Measurements from ENCODE around the gene SLC7A5. TPM values are rescaled to one million over a fixed set of nuclear protein-coding genes. Genes with fewer than 3 reads are reported as not detected.

Gene SLC7A5
- total and polyA plus RNA-seq, 2 of the 13 experiments (the other 11 are each of a cell fraction or from before 2014, with no cell fraction given), result 79.6 to 155 TPM

DNA sequence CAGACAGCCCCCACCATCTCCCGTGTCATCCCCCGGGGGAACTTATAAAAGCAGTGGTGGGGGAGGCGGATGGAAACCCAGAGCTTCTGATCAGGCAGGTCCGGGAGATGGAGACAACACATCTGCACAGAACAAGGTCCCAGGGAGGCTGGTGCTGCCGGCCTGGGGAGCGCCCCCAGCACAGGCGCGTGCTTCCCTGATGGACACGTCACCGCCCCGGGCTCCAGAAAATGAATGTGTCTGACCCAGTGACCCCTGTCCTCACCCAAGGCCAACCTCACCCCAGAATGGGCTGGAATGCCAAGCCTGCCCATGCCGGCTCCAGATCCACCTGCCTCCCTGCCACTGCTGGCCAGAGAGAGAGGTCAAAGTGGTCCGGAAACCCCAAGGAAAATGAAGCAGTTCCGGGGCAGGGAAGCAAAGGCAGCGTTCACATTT lies 12.5 kb downstream of the SLC7A5 start (continued):
- TF ChIP-seq ZNF816 (CRISPR knock-in tag; IDR thresholded peaks at IDR 0.05; ENCODE audit: borderline replicate concordance) (no peak), JUND (CRISPR knock-in tag; IDR thresholded peaks at IDR 0.05) (peak; percentile 57; the same call in 1 of the 2 replicates), BCL6 (CRISPR knock-in tag; IDR thresholded peaks at IDR 0.05) (peak; percentile 67), SOX5 (CRISPR knock-in tag; IDR thresholded peaks at IDR 0.05; ENCODE audit: borderline replicate concordance) (peak; percentile 45; the same call in 1 of the 2 replicates), POLR2G (IDR thresholded peaks at IDR 0.05; ENCODE audit: low read depth, low read length) (peak; percentile 60), GABPA (IDR thresholded peaks at IDR 0.05; ENCODE audit: low read depth, low read length) (no peak), GABPA (CRISPR knock-in tag; IDR thresholded peaks at IDR 0.05; ENCODE audit: low read depth) (peak; percentile 86), AGO2 (optimal IDR thresholded peaks at IDR 0.05; ENCODE audit: low read depth, low read length) (peak; percentile 57), RXRA (CRISPR knock-in tag; IDR thresholded peaks at IDR 0.05) (peak; percentile 90), ZNF589 (CRISPR knock-in tag; conservative IDR thresholded peaks at IDR 0.05) (0 out of 2 replicates have a peak, but pooled peaks have one; percentile 5), KLF11 (CRISPR knock-in tag; IDR thresholded peaks at IDR 0.05) (no peak), HHEX (CRISPR knock-in tag; IDR thresholded peaks at IDR 0.05) (no peak), ZNF703 (CRISPR knock-in tag; IDR thresholded peaks at IDR 0.05; ENCODE audit: borderline replicate concordance) (peak; percentile 17; the same call in 1 of the 2 replicates), MED1 (CRISPR knock-in tag; IDR thresholded peaks at IDR 0.05) (peak; percentile 61; the same call in 1 of the 2 replicates), MYC (CRISPR knock-in tag; IDR thresholded peaks at IDR 0.05; ENCODE audit: borderline replicate concordance) (peak; percentile 19; the same call in 1 of the 2 replicates), ELF3 (CRISPR knock-in tag; IDR thresholded peaks at IDR 0.05) (peak; percentile 28; the same call in 1 of the 2 replicates), ZNF839 (CRISPR knock-in tag; IDR thresholded peaks at IDR 0.05; ENCODE audit: borderline replicate concordance) (peak; percentile 19; the same call in 1 of the 2 replicates), ZNF782 (CRISPR knock-in tag; IDR thresholded peaks at IDR 0.05; ENCODE audit: borderline replicate concordance) (no peak), ZNF224 (CRISPR knock-in tag; IDR thresholded peaks at IDR 0.05) (no peak), KLF12 (CRISPR knock-in tag; IDR thresholded peaks at IDR 0.05; ENCODE audit: borderline replicate concordance) (0 out of 2 replicates have a peak, but pooled peaks have one; percentile 7), ZNF563 (CRISPR knock-in tag; IDR thresholded peaks at IDR 0.05) (0 out of 2 replicates have a peak, but pooled peaks have one; percentile 32), HINFP (CRISPR knock-in tag; IDR thresholded peaks at IDR 0.05; ENCODE audit: low read depth) (no peak), SMYD3 (CRISPR knock-in tag; IDR thresholded peaks at IDR 0.05) (no peak)
- TF ChIP-seq, protein P1, sequence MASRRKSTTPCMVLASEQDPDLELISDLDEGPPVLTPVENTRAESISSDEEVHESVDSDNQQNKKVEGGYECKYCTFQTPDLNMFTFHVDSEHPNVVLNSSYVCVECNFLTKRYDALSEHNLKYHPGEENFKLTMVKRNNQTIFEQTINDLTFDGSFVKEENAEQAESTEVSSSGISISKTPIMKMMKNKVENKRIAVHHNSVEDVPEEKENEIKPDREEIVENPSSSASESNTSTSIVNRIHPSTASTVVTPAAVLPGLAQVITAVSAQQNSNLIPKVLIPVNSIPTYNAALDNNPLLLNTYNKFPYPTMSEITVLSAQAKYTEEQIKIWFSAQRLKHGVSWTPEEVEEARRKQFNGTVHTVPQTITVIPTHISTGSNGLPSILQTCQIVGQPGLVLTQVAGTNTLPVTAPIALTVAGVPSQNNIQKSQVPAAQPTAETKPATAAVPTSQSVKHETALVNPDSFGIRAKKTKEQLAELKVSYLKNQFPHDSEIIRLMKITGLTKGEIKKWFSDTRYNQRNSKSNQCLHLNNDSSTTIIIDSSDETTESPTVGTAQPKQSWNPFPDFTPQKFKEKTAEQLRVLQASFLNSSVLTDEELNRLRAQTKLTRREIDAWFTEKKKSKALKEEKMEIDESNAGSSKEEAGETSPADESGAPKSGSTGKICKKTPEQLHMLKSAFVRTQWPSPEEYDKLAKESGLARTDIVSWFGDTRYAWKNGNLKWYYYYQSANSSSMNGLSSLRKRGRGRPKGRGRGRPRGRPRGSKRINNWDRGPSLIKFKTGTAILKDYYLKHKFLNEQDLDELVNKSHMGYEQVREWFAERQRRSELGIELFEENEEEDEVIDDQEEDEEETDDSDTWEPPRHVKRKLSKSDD (CRISPR knock-in tag; IDR thresholded peaks at IDR 0.05; ENCODE audit: low read depth), result peak; percentile 38; the same call in 1 of the 2 replicates
- TF ChIP-seq, protein P2, sequence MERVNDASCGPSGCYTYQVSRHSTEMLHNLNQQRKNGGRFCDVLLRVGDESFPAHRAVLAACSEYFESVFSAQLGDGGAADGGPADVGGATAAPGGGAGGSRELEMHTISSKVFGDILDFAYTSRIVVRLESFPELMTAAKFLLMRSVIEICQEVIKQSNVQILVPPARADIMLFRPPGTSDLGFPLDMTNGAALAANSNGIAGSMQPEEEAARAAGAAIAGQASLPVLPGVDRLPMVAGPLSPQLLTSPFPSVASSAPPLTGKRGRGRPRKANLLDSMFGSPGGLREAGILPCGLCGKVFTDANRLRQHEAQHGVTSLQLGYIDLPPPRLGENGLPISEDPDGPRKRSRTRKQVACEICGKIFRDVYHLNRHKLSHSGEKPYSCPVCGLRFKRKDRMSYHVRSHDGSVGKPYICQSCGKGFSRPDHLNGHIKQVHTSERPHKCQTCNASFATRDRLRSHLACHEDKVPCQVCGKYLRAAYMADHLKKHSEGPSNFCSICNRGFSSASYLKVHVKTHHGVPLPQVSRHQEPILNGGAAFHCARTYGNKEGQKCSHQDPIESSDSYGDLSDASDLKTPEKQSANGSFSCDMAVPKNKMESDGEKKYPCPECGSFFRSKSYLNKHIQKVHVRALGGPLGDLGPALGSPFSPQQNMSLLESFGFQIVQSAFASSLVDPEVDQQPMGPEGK (CRISPR knock-in tag; IDR thresholded peaks at IDR 0.05), result peak; percentile 73
